HepG2 (cell line): ENCODE results near the gene RXRG. TPM values are rescaled to one million over a fixed set of nuclear protein-coding genes. Genes with fewer than 3 reads are reported as not detected.

Source experiments
- ATAC-seq: fragments of 200-7000 bp; cut with Tn5 transposase; 3 replicates; pipeline ENCODE4 v1.9.1; 2020; ENCODE audit warnings: mild to moderate bottlenecking, moderate library complexity
- BruUV-seq: library from RNA; stranded (reverse); fragments of 400-500 nt; replicated peaks from 2 replicates; lab custom pipeline; 2021; lab: Mats Ljungman, UMichigan
- CTCF ChIA-PET: fragments of 300-600 bp; formaldehyde crosslinking; extraction: SDS; loops from one replicate; lab custom pipeline; 2021; ENCODE audit warnings: low total read pairs, inconsistent platforms, low intra/inter-chr PET ratio; lab: Yijun Ruan, JAX
- POLR2A ChIA-PET: fragments of 350-600 bp; sonication (Branson Sonifier 250); formaldehyde crosslinking; loops from one replicate; lab custom pipeline; 2020; ENCODE audit warnings: antibody characterized with exemption, inconsistent platforms; lab: Yijun Ruan, JAX
- DNase-seq: peaks from one replicate; pipeline ENCODE4 v3.0.0-alpha.2; 2015; ENCODE audit warnings: low spot score
- FAIRE-seq: peaks from 3 replicates; lab custom pipeline; 2011; peaks lifted over from hg19 to GRCh38; lab: Jason Lieb, UNC
- H2AFZ ChIP-seq: one replicate; pipeline ENCODE4 v1.6.1; 2011; ENCODE audit warnings: low read length, inconsistent platforms
- H3K27ac ChIP-seq: fragments of 300-600 bp; 3 replicates; pipeline ENCODE4 v1.8.0; 2011; ENCODE audit warnings: mixed run types, mild to moderate bottlenecking, mixed read lengths, low read length, inconsistent platforms; ENCODE audit not compliant: insufficient read depth; ENCODE audit errors: extremely low read length
- H3K27me3 ChIP-seq, 2 experiments: fragments of 200-600 bp in 1 of 2; 2 replicates in 1 of 2; 3 replicates in 1 of 2; pipeline versions ENCODE4 v1.6.0 to v1.8.0; 2011; ENCODE audit warnings: low read length in 2 of 2, mild to moderate bottlenecking in 2 of 2, moderate library complexity in 2 of 2, inconsistent platforms in 1 of 2; ENCODE audit not compliant: insufficient read depth in 2 of 2, control insufficient read depth in 1 of 2
- H3K36me3 ChIP-seq, 2 experiments: fragments of 200-600 bp in 1 of 2; replicated peaks in 1 of 2; 2 replicates in 1 of 2; 3 replicates in 1 of 2; pipeline versions ENCODE4 v1.5.1 to v1.8.0; 2011; ENCODE audit warnings: low read length in 2 of 2, inconsistent platforms in 1 of 2; ENCODE audit not compliant: insufficient read depth in 2 of 2, control insufficient read depth in 1 of 2
- H3K4me1 ChIP-seq: 2 replicates; pipeline ENCODE4 v1.5.1; 2012; ENCODE audit warnings: low read length, inconsistent platforms; ENCODE audit not compliant: insufficient read depth
- H3K4me2 ChIP-seq: 2 replicates; pipeline ENCODE4 v1.6.0; 2011; ENCODE audit warnings: low read depth, low read length, inconsistent platforms
- H3K4me3 ChIP-seq, 3 experiments: fragments of 200-600 bp in 1 of 3; sonication (generic), shearing (Covaris generic) in 1 of 3; replicated peaks in 1 of 3; 2 replicates each; pipeline ENCODE4 v1.5.1; 2011 to 2016; ENCODE audit warnings: low read length in 3 of 3, inconsistent platforms in 2 of 3, low read depth in 2 of 3, mild to moderate bottlenecking in 2 of 3, control low read depth in 1 of 3, mixed read lengths in 1 of 3; ENCODE audit not compliant: insufficient read depth in 1 of 3
- H3K79me2 ChIP-seq: one replicate; pipeline ENCODE4 v1.6.1; 2011; ENCODE audit warnings: low read length, inconsistent platforms; ENCODE audit not compliant: insufficient read depth
- H3K9ac ChIP-seq: 2 replicates; pipeline ENCODE4 v1.6.0; 2011; ENCODE audit warnings: mild to moderate bottlenecking, low read depth, low read length, inconsistent platforms; ENCODE audit not compliant: insufficient read depth
- H3K9me3 ChIP-seq: 2 replicates; pipeline ENCODE4 v1.5.1; 2012; ENCODE audit warnings: mild to moderate bottlenecking, low read length
- H4K20me1 ChIP-seq: 2 replicates; pipeline ENCODE4 v1.6.0; 2011; ENCODE audit warnings: inconsistent platforms, mild to moderate bottlenecking, low read length, moderate library complexity; ENCODE audit not compliant: insufficient read depth
- HNF4G ChIP-seq, 2 experiments: sonication (generic) in 1 of 2; formaldehyde crosslinking in 1 of 2; IDR thresholded peaks; 2 replicates each; pipeline versions ENCODE4 v1.4.0 to v1.6.1; 2011 to 2020; ENCODE audit warnings: borderline replicate concordance in 2 of 2, low read depth in 2 of 2, mild to moderate bottlenecking in 2 of 2, low read length in 1 of 2, missing genetic modification reagents in 1 of 2, moderate library complexity in 1 of 2
- KAT2B ChIP-seq: fragments of 150-350 bp; IDR thresholded peaks from 2 replicates; pipeline ENCODE4 v1.6.1; 2014; ENCODE audit warnings: low read depth, low read length, borderline replicate concordance
- MED1 ChIP-seq: sonication (generic); formaldehyde crosslinking; IDR thresholded peaks from 2 replicates; pipeline ENCODE4 v1.4.0; 2020; ENCODE audit warnings: missing genetic modification reagents
- ZNF615 ChIP-seq: sonication (generic); formaldehyde crosslinking; IDR thresholded peaks from 2 replicates; pipeline ENCODE4 v1.5.0; 2020; ENCODE audit warnings: mild to moderate bottlenecking, missing genetic modification reagents, borderline replicate concordance
- ZNF720 ChIP-seq: sonication (generic); formaldehyde crosslinking; IDR thresholded peaks from 2 replicates; pipeline ENCODE4 v1.4.0; 2020; ENCODE audit warnings: missing genetic modification reagents
- WGBS: methylation state at CpG from one replicate; pipeline ENCODE4 v1.1.6; 2017; ENCODE audit warnings: low lambda C conversion rate; 5-methylcytosine and 5-hydroxymethylcytosine counted together
- in situ Hi-C: cut with HindIII; loops from 2 replicates; pipeline ENCODE4 v1.10.0; 2017; ENCODE audit warnings: low pct_unique_long_range_greater_than_20kb; ENCODE audit not compliant: extremely low pct_ligation_motif_present
- intact Hi-C: fragments of 100-400 bp; cut with micrococcal nuclease; formaldehyde crosslinking; loops from one replicate; pipeline ENCODE4 v1.10.0; 2022; ENCODE audit not compliant: unreplicated experiment
- polyA plus RNA-seq, 8 experiments: library from polyadenylated mRNA; depleted of rRNA in 3 of 8; stranded (reverse) in 7 of 8; unstranded in 1 of 8; fragments of >200 nt; fragmentation: Illumina TruSeq in 4 of 8; extraction: Trizol in 4 of 8; gene quantifications; 2 replicates each; pipeline versions ENCODE4 v1.2.1 to v1.2.3, GENCODE V29; 2011 to 2016; ENCODE audit warnings: low read depth in 4 of 8, missing spikeins in 1 of 8, mixed read lengths in 1 of 8; ENCODE audit not compliant: insufficient read depth in 1 of 8
- total RNA-seq, 5 experiments: library from RNA; depleted of rRNA; stranded (reverse); fragments of >200 nt; fragmentation: Illumina TruSeq; extraction: Trizol; gene quantifications; 2 replicates each; pipeline ENCODE4 v1.2.3, GENCODE V29; 2016; ENCODE audit warnings: low read depth in 1 of 5
- TF ChIP-seq, protein P1 (sequence below): sonication (generic); formaldehyde crosslinking; IDR thresholded peaks from 2 replicates; pipeline ENCODE4 v1.4.0; 2020; ENCODE audit warnings: missing genetic modification reagents, low read depth, mild to moderate bottlenecking, borderline replicate concordance
- TF ChIP-seq, protein P2 (sequence below): IDR thresholded peaks from 2 replicates; pipeline ENCODE4 v1.6.1; 2018; ENCODE audit warnings: missing genetic modification reagents
- TF ChIP-seq, protein P3 (sequence below): sonication (generic); formaldehyde crosslinking; IDR thresholded peaks from 2 replicates; pipeline ENCODE4 v1.4.0; 2020; ENCODE audit warnings: missing genetic modification reagents; ENCODE audit errors: not compliant biosample characterization

The RXRG gene
- total and polyA plus RNA-seq, 2 of the 13 experiments (the other 11 are each of a cell fraction or from before 2014, with no cell fraction given): not detected

DNA sequence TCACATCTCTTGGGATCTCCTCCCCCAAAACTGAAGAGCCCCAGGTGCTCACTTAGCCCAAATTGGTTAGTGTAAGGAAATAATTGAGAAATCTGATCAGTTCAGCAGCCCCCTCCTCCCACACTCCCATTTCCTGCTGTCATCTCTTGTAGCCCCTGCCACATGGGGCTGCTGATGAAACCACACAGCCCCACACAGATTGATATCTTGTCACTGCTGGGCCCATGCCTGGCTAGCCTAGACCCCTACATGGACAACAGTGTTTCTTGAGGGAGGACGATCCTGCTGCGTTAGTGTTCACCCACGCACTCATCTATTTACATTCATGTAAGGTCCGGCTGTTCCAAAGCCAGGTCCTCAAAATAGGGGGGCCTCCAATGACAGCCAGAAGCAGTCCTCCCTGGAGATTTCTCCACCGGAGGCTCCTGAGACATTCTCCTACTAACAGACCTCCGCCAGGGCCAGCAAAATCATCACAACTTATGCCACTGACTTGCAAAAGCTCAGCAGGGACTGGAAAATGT, 23.9 kb upstream of the RXRG start:
- in situ Hi-C loops (no loop called here), intact Hi-C loops (no loop called here)
- Histone ChIP-seq H3K27ac (no peak overlapping the region), H3K9ac (no peak overlapping the region), H3K79me2 (no peaks in the 10 kb centered on the region), H3K4me2 (no peak overlapping the region), H3K36me3 (no peaks in the 10 kb centered on the region), H4K20me1 (no peaks in the 10 kb centered on the region), H3K9me3 (no peaks in the 10 kb centered on the region), H2AFZ (no peak overlapping the region), H3K4me1 (no peaks in the 10 kb centered on the region), H3K4me3 (no peak overlapping the region), H3K27me3 (peaks cover 0 to 10% of the 10 kb centered on the region in 2 experiments; a peak in 1 of 5 replicates)
- DNase-seq (no peak), FAIRE-seq (no peak), ATAC-seq (no peak)
- no TSS peak for BruUV-seq
- POLR2A ChIA-PET: no interaction called here
- TF ChIP-seq, protein P1, sequence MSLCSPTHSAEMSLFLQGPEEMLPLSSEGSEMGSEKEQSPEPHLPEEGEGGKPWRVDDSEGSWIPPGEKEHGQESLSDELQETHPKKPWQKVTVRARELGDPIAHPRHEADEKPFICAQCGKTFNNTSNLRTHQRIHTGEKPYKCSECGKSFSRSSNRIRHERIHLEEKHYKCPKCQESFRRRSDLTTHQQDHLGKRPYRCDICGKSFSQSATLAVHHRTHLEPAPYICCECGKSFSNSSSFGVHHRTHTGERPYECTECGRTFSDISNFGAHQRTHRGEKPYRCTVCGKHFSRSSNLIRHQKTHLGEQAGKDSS (CRISPR knock-in tag): no peak
- TF ChIP-seq HNF4G (IDR thresholded peaks at IDR 0.05; ENCODE audit: borderline replicate concordance, low read depth, low read length) (no peak), HNF4G (CRISPR knock-in tag; IDR thresholded peaks at IDR 0.05; ENCODE audit: borderline replicate concordance, low read depth) (no peak), MED1 (CRISPR knock-in tag) (no peak), KAT2B (no peak), ZNF615 (CRISPR knock-in tag) (no peak), ZNF720 (no peak)
- TF ChIP-seq, protein P2, sequence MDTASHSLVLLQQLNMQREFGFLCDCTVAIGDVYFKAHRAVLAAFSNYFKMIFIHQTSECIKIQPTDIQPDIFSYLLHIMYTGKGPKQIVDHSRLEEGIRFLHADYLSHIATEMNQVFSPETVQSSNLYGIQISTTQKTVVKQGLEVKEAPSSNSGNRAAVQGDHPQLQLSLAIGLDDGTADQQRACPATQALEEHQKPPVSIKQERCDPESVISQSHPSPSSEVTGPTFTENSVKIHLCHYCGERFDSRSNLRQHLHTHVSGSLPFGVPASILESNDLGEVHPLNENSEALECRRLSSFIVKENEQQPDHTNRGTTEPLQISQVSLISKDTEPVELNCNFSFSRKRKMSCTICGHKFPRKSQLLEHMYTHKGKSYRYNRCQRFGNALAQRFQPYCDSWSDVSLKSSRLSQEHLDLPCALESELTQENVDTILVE (CRISPR knock-in tag): no peak
- TF ChIP-seq, protein P3, sequence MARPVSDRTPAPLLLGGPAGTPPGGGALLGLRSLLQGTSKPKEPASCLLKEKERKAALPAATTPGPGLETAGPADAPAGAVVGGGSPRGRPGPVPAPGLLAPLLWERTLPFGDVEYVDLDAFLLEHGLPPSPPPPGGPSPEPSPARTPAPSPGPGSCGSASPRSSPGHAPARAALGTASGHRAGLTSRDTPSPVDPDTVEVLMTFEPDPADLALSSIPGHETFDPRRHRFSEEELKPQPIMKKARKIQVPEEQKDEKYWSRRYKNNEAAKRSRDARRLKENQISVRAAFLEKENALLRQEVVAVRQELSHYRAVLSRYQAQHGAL (CRISPR knock-in tag): no peak
- WGBS: 12% methylated on average over 6 of the region's 6 CpGs
- CTCF ChIA-PET: no interaction called here
